ENCODE results near the gene IGSF9B.

Gene IGSF9B

DNA sequence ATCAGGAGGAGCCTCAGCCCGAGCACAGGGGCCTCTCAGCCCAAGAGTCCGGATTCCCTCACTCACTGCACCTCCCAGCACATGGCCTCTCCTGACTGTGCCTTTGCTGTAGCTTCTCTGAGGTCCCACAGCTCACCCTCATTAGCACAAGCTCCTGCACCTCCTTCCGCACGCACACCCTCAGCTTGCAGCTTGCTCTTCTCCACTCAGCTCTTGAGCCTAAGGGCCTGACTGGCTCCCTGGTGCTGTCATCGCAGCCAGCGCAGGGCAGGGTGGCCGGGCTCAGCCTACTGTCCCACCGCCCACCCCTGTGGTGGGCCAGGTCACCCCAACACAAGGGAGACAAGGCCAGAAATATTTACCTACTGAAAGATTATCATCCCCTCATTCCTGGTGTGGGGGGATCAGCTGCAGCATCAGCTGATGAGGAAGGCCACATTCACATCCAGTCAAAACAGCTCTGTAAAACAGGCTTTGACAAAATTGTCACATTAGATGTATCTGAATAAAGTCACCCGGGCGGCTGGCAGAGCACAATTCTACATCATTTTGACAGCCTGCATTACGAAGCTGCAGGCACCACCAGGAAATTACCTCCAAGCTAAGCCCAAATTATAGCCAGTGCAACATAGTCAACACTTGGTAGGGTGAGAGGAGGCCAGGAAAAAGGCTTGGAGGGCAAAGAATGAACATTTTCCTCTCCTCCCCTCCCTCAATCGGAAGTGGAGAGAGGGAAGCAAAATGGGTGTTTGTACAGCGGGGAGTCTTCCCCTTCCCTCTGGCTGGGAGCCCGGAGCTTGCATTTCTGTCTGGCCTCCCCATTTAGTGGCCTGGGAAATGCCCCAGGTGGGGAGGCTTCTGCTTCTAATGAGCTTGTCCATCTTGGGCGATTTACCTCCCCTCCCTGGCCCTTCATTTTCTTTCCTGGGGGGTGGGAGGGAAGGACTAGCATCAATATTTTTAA, 29.5 kb upstream of the IGSF9B start:
- no peak for DNase-seq (ENCODE audit: low spot score)

GRCh38 chr11:133984828-133985227, 28.1 kb upstream of the IGSF9B start:
- DNase-seq (ENCODE audit: low spot score), result no peak

DNA sequence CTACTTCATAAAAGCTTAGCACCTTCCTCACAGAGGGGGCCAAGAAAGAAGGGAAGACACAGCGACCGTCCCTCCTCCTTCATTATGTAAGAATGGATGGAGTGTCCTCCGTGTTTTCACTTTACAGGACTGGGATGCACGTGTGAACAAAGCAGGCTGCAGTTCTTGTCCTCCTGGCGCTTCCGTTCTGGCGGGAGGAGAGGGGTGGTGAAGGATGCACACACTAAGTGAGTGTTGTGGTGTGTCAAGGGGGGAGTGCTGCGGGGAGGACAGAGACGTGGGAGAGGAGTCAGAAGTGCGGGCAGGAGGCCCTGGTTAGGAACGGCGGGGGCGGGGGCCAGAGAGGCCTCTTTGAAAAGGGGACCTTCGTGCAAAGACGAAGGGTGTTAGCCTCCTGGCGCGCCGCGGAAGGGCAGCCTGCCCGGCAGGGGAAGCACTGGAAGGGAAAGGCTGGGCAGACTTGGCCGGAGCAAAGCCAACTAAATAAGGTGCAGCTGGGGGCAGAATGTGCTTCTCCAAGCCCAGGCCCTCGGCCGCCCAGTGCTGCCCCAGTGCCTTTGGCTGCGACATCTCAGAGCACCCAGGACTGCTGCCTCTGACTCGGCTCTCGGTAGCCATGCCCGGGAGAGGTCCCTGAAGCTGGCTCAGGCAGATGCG, 27.0 kb upstream of the IGSF9B start:
- DNase-seq (ENCODE audit: low spot score), result no peak

GRCh38 chr11:133982876-133983275, 26.1 kb upstream of the IGSF9B start:
- no peak for DNase-seq (ENCODE audit: low spot score)

DNA sequence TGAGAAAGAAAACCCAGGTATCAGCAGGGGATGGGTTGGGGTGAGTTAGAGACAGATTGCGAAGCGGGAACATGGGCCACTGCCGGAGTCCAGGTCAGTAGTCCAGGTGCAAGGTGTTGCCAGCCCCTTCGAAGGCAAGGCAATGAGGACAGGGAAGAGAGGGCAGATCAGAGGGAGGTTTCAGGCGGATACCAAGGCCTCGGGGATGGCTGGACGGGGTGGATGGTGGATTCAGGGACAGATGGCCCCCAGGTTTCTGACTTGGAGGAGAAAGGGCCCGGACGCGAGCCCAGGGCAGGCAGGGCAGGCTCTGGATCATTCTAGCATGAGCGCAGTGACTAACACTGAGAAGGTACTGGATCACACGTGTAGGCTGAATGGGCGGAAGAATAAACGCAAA, 25.4 kb upstream of the IGSF9B start:
- no peak for DNase-seq (ENCODE audit: low spot score)

DNA sequence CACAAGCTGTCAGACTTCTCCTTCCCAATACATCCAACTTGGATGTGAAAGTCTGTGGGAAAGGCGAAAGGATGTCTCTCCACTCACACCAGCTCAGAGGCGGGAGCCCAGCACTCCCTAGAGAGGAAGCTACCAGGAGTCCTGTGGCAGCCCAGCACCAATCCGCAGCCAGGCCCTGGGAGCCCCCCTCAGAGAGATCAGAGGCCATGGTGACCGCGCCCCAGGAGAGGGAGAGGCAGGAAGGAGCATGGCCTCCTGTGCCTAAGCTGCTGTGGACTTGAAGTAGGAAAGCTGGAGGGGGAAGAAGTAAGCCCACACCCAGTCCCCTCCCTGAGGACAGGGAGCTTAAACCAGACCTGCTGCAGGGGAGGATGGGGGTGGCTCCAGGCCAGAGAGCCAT, 24.4 kb upstream of the IGSF9B start:
- DNase-seq (ENCODE audit: low spot score), result no peak

- DNase-seq (ENCODE audit: low spot score), result no peak
These were observed 23.9 kb upstream of the IGSF9B start for GRCh38 chr11:133980665-133981064.

GRCh38 chr11:133978794-133979193, 22.0 kb upstream of the IGSF9B start:
- peak; percentile 64 for DNase-seq (ENCODE audit: low spot score)

GRCh38 chr11:133977067-133977677, 20.4 kb upstream of the IGSF9B start:
- DNase-seq (ENCODE audit: low spot score), result no peak

- DNase-seq (ENCODE audit: low spot score), result no peak
These were observed 18.7 kb upstream of the IGSF9B start for GRCh38 chr11:133975488-133975849.

- DNase-seq (ENCODE audit: low spot score), result no peak
These were observed 18.2 kb upstream of the IGSF9B start for GRCh38 chr11:133974836-133975487.

- no peak for DNase-seq (ENCODE audit: low spot score)
These were observed 15.1 kb upstream of the IGSF9B start for GRCh38 chr11:133971881-133972280.

GRCh38 chr11:133969112-133969511, 12.3 kb upstream of the IGSF9B start:
- DNase-seq (ENCODE audit: low spot score), result no peak

- DNase-seq (ENCODE audit: low spot score), result no peak
These were observed 11.5 kb upstream of the IGSF9B start for GRCh38 chr11:133968300-133968699.

DNA sequence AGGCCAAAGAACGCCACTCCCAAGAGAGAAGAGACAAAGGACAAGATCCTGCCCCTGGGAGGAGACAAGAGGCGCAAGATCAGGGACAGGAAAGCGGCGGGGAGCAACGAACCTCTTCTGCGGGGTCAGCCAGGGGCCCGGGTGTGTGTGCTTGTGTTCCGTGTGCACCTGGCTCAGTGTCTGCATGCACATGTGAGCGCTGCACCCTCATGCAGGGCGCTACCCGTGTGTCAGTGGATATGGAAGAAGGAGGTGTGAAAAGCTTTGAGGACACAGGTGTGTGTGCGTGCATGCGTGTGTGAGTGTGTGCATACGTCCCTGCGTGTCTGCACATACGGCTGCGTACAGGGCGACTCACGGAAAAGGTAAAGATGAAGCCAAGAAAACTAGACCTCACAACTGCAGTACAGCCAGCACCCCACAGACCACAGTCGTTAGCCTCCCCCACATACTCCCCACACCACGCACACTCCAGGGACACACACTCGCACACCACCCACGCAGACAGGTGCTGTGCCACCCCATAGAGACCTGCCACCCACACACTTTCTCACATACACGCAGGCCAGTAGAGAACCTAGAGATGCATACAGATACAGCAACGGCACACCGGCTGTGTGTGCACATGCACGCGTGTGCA, 11.0 kb upstream of the IGSF9B start:
- no peak for DNase-seq (ENCODE audit: low spot score)

DNA sequence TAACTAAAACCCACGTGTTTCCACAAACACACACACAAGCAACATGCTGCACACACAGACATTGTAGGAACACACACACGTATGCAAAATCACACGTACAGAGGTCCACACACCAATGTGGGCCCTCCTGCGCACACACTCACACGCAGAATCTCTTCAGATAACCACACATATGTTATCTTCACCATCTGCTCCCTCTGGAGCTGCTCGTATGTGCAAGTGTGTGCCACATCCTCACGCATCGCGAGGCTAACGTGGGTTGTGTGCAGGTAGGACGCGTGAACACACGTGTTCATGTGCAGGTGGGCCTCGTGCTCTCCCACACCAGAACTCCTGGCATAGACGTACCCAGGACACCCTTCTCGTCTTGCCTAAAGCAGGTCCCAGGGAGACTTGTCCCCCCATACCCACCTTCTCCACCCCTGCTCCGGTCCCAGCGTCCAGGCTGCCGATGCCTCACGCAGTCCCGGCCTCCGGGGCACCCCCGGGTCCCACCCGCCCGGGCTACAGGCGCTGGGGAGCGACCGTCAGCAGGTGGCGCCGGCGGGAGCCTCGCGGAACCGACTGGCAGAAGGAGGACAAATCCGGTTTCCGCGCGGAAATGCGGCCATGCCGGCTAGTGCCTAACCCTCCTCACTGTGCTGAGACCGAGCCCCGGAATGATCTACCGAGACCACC, 10.3 kb upstream of the IGSF9B start:
- DNase-seq (ENCODE audit: low spot score), result no peak

- no peak for DNase-seq (ENCODE audit: low spot score)
These were observed 9.4 kb upstream of the IGSF9B start for GRCh38 chr11:133966172-133966651.

GRCh38 chr11:133965031-133965601, 8.3 kb upstream of the IGSF9B start:
- no peak for DNase-seq (ENCODE audit: low spot score)

GRCh38 chr11:133964356-133964755, 7.6 kb upstream of the IGSF9B start:
- no peak for DNase-seq (ENCODE audit: low spot score)

DNA sequence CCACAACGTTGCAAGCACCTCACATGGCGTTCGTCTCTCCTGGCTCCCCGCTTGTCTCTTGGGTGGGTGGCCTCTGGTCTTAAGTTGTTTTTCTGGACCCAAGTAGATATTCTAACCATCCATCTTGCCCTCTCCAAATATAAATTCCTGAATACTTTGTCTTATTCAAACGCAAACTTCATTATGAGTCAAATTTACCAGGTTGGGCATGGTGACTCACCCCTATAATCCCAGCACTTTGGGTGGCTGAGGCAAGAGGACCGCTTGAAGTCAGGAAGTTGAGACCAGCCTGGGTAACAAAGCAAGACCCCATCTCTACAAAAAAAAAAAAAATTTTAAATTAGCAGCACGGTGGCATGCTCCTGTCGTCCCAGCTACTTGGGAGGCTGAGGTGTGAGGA, 5.1 kb upstream of the IGSF9B start:
- peak; percentile 47 for DNase-seq (ENCODE audit: low spot score)

DNA sequence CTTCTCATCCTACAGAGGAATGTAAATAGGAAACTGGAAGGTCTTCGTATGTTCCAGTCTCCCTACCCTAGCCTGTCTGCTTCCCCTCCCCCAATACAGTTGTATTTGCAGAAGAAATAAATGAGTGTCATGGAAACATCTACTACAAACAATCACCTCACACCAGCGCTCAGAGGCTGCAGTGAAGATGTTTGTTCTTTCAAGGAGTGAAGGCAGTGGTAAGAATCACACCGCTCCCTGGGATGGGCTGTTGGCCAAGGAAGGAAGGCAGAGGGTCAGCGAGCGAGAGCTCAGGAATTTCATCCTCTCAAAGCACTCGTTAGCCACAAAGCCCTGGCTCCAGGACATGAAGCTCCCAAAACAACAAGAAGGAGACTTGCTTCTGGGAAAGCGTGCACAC, 1.1 kb upstream of the IGSF9B start:
- DNase-seq (ENCODE audit: low spot score), result no peak

Measured in RKO (cell line).